Neural crest cell (in vitro differentiated cells): ENCODE data around the gene MED9. TPM values are rescaled to one million over a fixed set of nuclear protein-coding genes. Genes with fewer than 3 reads are reported as not detected.

ENCODE experiments used
- DNase-seq: peaks from one replicate; pipeline ENCODE4 v3.0.0; 2021; ENCODE audit warnings: low read depth, mixed read lengths, low spot score
- H3K27ac Mint-ChIP-seq: one replicate; pipeline ENCODE4 v1.8.0; 2021; ENCODE audit warnings: mild to moderate bottlenecking, mixed read lengths; ENCODE audit not compliant: unreplicated experiment
- H3K27me3 Mint-ChIP-seq: 2 replicates; pipeline ENCODE4 v1.8.0; 2021; ENCODE audit warnings: low read depth, mild to moderate bottlenecking, mixed read lengths
- H3K36me3 Mint-ChIP-seq: 2 replicates; pipeline ENCODE4 v1.8.0; 2021; ENCODE audit warnings: low read depth, mild to moderate bottlenecking, mixed read lengths
- H3K4me1 Mint-ChIP-seq: 2 replicates; pipeline ENCODE4 v1.8.0; 2021; ENCODE audit warnings: mixed read lengths
- H3K4me3 Mint-ChIP-seq: one replicate; pipeline ENCODE4 v1.8.0; 2021; ENCODE audit warnings: mild to moderate bottlenecking, mixed read lengths
- H3K9me3 Mint-ChIP-seq: 2 replicates; pipeline ENCODE4 v1.8.0; 2021; ENCODE audit warnings: mixed read lengths
- CTCF ChIP-seq: fragments of 200-600 bp; sonication (generic); conservative IDR thresholded peaks from 2 replicates; pipeline ENCODE4 v1.5.0; 2021; ENCODE audit warnings: antibody characterized with exemption, mild to moderate bottlenecking
- total RNA-seq: library from RNA; stranded (reverse); gene quantifications from 2 replicates; pipeline ENCODE4 v1.2.1, GENCODE V29; 2021

Gene MED9
- total RNA-seq, 1 donor from 2014 or later, result 20.5 TPM

- H3K27me3 Mint-ChIP-seq, result no peaks in the 10 kb centered on the region
- H3K9me3 Mint-ChIP-seq, result no peaks in the 10 kb centered on the region
- H3K27ac Mint-ChIP-seq, result no peak overlapping the region
- TF ChIP-seq CTCF, result no peak
- peaks cover 5% of the 10 kb centered on the region for H3K4me1 Mint-ChIP-seq
- H3K4me3 Mint-ChIP-seq, result no peak overlapping the region
- no peaks in the 10 kb centered on the region for H3K36me3 Mint-ChIP-seq
- no peak for DNase-seq
These were observed 30.2 kb downstream of the MED9 start for GRCh38 chr17:17506893-17507464.

GRCh38 chr17:17507465-17508011 is 30.7 kb downstream of the MED9 start:
- Mint-ChIP-seq H3K27me3 (no peaks in the 10 kb centered on the region), H3K4me3 (no peak overlapping the region)

GRCh38 chr17:17508019-17508535 is 31.3 kb downstream of the MED9 start:
- peaks cover 4% of the 10 kb centered on the region for H3K4me1 Mint-ChIP-seq
- H3K36me3 Mint-ChIP-seq, result no peaks in the 10 kb centered on the region
- no peak for TF ChIP-seq CTCF
- H3K9me3 Mint-ChIP-seq, result no peaks in the 10 kb centered on the region
- DNase-seq, result no peak
- no peak overlapping the region for H3K4me3 Mint-ChIP-seq
- H3K27ac Mint-ChIP-seq, result no peak overlapping the region
- H3K27me3 Mint-ChIP-seq, result no peaks in the 10 kb centered on the region

More at GRCh38 chr17:17507465-17508011, 30.7 kb downstream of the MED9 start:
- Mint-ChIP-seq H3K36me3 (no peaks in the 10 kb centered on the region), H3K27ac (no peak overlapping the region), H3K9me3 (no peaks in the 10 kb centered on the region), H3K4me1 (peaks cover 5% of the 10 kb centered on the region)
- no peak for DNase-seq
- no peak for TF ChIP-seq CTCF

GRCh38 chr17:17508646-17509591 is 32.1 kb downstream of the MED9 start:
- DNase-seq, result no peak
- H3K4me3 Mint-ChIP-seq, result no peak overlapping the region
- H3K27me3 Mint-ChIP-seq, result no peaks in the 10 kb centered on the region
- peaks cover 3% of the 10 kb centered on the region for H3K4me1 Mint-ChIP-seq
- H3K27ac Mint-ChIP-seq, result no peak overlapping the region
- no peaks in the 10 kb centered on the region for H3K9me3 Mint-ChIP-seq
- no peak for TF ChIP-seq CTCF
- no peaks in the 10 kb centered on the region for H3K36me3 Mint-ChIP-seq

GRCh38 chr17:17509601-17510425 is 33.0 kb downstream of the MED9 start:
- no peaks in the 10 kb centered on the region for H3K27me3 Mint-ChIP-seq
- no peaks in the 10 kb centered on the region for H3K9me3 Mint-ChIP-seq
- TF ChIP-seq CTCF, result no peak
- no peak overlapping the region for H3K4me3 Mint-ChIP-seq
- peaks cover 8% of the 10 kb centered on the region for H3K4me1 Mint-ChIP-seq
- peak overlapping the region; percentile 89 for H3K27ac Mint-ChIP-seq
- no peaks in the 10 kb centered on the region for H3K36me3 Mint-ChIP-seq
- no peak for DNase-seq
